OCI-LY1 (cell line): ENCODE measurements around the gene TRIM63.
"Not testable (repeated sequence)": the region's sequence is repeated elsewhere in the genome, so short reads cannot be mapped to it uniquely, and the experiment has no call there.

Source experiments
- H2AFZ ChIP-seq: fragments of 200-600 bp; sonication (generic), shearing (Covaris generic); 2 replicates; pipeline ENCODE4 v1.6.0; 2014; ENCODE audit warnings: antibody characterized with exemption, mild to moderate bottlenecking, low read length
- H3F3A ChIP-seq: fragments of 200-600 bp; sonication (generic), shearing (Covaris generic); 2 replicates; pipeline ENCODE4 v1.6.0; 2014; ENCODE audit warnings: mild to moderate bottlenecking, antibody characterized with exemption, low read length, moderate library complexity; ENCODE audit not compliant: insufficient read depth
- H3K27ac ChIP-seq: fragments of 200-600 bp; sonication (generic); 2 replicates; pipeline ENCODE4 v1.5.1; 2014; ENCODE audit warnings: low read length, mixed run types, mild to moderate bottlenecking, low read depth; ENCODE audit not compliant: poor library complexity, severe bottlenecking
- H3K27me3 ChIP-seq: fragments of 200-600 bp; sonication (generic); 2 replicates; pipeline ENCODE4 v1.6.0; 2014; ENCODE audit warnings: antibody characterized with exemption, mild to moderate bottlenecking, low read length, moderate library complexity; ENCODE audit not compliant: insufficient read depth
- H3K36me3 ChIP-seq: fragments of 200-600 bp; sonication (generic); 2 replicates; pipeline ENCODE4 v1.6.1; 2014; ENCODE audit warnings: mild to moderate bottlenecking, antibody characterized with exemption, low read length, moderate library complexity, mixed read lengths; ENCODE audit not compliant: insufficient read depth
- H3K4me1 ChIP-seq: fragments of 200-600 bp; sonication (generic); 2 replicates; pipeline ENCODE4 v1.5.1; 2014; ENCODE audit warnings: mild to moderate bottlenecking, low read length, moderate library complexity; ENCODE audit not compliant: insufficient read depth, severe bottlenecking
- H3K4me2 ChIP-seq: fragments of 200-600 bp; sonication (generic), shearing (Covaris generic); 2 replicates; pipeline ENCODE4 v1.6.1; 2014; ENCODE audit warnings: low read length
- H3K4me3 ChIP-seq: fragments of 200-600 bp; sonication (generic); 2 replicates; pipeline ENCODE4 v1.5.1; 2014; ENCODE audit warnings: low read length, low read depth, mild to moderate bottlenecking, mixed read lengths; ENCODE audit not compliant: poor library complexity, severe bottlenecking
- H3K79me2 ChIP-seq: fragments of 200-600 bp; shearing (Covaris generic); 2 replicates; pipeline ENCODE4 v1.6.1; 2016; ENCODE audit warnings: mixed run types, low read length, mixed read lengths; ENCODE audit not compliant: insufficient read depth
- H3K9ac ChIP-seq: fragments of 200-600 bp; sonication (generic), shearing (Covaris generic); 2 replicates; pipeline ENCODE4 v1.6.1; 2014; ENCODE audit warnings: mild to moderate bottlenecking, low read length, mixed read lengths
- H3K9me2 ChIP-seq: fragments of 200-600 bp; sonication (generic), shearing (Covaris generic); 2 replicates; pipeline ENCODE4 v1.6.1; 2014; ENCODE audit warnings: low read depth, mild to moderate bottlenecking, low read length, mixed read lengths
- H3K9me3 ChIP-seq: fragments of 200-600 bp; shearing (Covaris generic); 2 replicates; pipeline ENCODE4 v1.6.1; 2014; ENCODE audit warnings: low read length, mixed read lengths
- H4K20me1 ChIP-seq: fragments of 200-600 bp; sonication (generic), shearing (Covaris generic); 2 replicates; pipeline ENCODE4 v1.6.0; 2016; ENCODE audit warnings: mild to moderate bottlenecking, low read length; ENCODE audit not compliant: insufficient read depth
- EZH2 ChIP-seq: fragments of 200-600 bp; sonication (generic), shearing (Covaris generic); IDR thresholded peaks from 2 replicates; pipeline ENCODE4 v1.8.0; 2017; ENCODE audit warnings: borderline replicate concordance, mixed run types, mild to moderate bottlenecking, antibody characterized with exemption, low read length, moderate library complexity, mixed read lengths
- TF ChIP-seq, protein P1 (sequence below): fragments of 200-600 bp; sonication (generic), shearing (Covaris generic); IDR thresholded peaks from 2 replicates; pipeline ENCODE4 v1.5.1; 2017; ENCODE audit warnings: mild to moderate bottlenecking, antibody characterized with exemption, low read length, moderate library complexity, mixed read lengths

Gene TRIM63

DNA sequence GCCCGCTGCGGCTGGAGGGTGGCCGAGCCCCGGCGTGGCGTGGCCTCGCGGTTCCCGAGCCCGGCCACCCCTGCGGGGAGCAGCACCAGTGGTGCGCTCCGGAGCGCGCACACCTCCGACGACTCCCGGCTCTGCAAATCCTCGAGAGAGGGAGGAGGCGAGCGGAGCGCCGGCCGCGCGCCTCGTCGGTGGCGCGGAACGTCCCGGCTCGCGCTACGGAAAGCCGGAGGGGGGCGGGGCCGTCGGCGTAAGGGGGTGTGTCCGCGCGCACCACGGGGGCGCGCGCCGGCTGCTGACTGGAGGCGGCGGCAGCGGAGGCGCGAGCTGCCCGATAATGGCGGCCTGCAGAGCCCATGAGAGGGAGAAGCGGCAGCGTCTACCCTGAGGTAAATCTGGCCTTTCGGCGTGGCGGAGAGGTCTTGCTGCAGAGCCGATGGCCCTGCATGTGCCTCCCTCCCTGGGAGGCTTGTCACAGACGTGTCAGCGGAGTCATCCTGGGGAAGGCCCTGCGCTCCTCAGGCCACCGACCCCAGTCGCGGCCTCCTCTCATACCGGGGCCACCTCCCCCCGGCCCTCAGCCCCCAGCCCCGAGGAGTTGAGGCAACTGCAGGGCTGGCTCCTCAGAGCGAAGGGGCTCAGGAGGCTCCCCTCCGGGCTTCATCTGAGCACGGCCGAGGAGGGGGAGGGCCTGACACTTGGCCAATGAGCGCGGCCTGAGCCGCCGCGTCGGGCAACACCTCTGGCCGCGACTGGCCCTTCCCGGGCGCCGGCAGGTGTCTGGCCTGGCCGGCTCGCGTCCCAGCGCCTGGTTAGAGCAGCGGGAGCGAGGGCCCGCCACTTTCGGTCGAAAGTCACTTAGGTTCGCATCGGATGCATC, 44.3 kb upstream of the TRIM63 start, which contains the start of gene PDIK1L:
TSS of gene PDIK1L (plus strand) at position 295 of the 877 bp plus-strand sequence. CDS start 2,485 bp downstream, outside the sequence.
- TF ChIP-seq, protein P1, sequence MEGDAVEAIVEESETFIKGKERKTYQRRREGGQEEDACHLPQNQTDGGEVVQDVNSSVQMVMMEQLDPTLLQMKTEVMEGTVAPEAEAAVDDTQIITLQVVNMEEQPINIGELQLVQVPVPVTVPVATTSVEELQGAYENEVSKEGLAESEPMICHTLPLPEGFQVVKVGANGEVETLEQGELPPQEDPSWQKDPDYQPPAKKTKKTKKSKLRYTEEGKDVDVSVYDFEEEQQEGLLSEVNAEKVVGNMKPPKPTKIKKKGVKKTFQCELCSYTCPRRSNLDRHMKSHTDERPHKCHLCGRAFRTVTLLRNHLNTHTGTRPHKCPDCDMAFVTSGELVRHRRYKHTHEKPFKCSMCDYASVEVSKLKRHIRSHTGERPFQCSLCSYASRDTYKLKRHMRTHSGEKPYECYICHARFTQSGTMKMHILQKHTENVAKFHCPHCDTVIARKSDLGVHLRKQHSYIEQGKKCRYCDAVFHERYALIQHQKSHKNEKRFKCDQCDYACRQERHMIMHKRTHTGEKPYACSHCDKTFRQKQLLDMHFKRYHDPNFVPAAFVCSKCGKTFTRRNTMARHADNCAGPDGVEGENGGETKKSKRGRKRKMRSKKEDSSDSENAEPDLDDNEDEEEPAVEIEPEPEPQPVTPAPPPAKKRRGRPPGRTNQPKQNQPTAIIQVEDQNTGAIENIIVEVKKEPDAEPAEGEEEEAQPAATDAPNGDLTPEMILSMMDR: no peak
- TF ChIP-seq EZH2: no peak
- Histone ChIP-seq H3F3A (no peaks in the 10 kb centered on the region), H2AFZ (no peak within 1 kb of the TSS), H3K4me2 (peak within 1 kb of the TSS; percentile 90), H4K20me1 (no peaks in the 10 kb centered on the region), H3K36me3 (peaks cover 24% of the 10 kb centered on the region; the same call in 1 of the 2 replicates), H3K79me2 (no peaks in the 10 kb centered on the region), H3K9me3 (no peaks in the 10 kb centered on the region), H3K4me3 (peak within 1 kb of the TSS; percentile 75), H3K9me2 (no peaks in the 10 kb centered on the region), H3K27ac (peak within 1 kb of the TSS; percentile 81), H3K27me3 (peaks cover 3% of the 10 kb centered on the region; the same call in 1 of the 2 replicates), H3K4me1 (peaks cover 35% of the 10 kb centered on the region), H3K9ac (peak within 1 kb of the TSS; percentile 84)

DNA sequence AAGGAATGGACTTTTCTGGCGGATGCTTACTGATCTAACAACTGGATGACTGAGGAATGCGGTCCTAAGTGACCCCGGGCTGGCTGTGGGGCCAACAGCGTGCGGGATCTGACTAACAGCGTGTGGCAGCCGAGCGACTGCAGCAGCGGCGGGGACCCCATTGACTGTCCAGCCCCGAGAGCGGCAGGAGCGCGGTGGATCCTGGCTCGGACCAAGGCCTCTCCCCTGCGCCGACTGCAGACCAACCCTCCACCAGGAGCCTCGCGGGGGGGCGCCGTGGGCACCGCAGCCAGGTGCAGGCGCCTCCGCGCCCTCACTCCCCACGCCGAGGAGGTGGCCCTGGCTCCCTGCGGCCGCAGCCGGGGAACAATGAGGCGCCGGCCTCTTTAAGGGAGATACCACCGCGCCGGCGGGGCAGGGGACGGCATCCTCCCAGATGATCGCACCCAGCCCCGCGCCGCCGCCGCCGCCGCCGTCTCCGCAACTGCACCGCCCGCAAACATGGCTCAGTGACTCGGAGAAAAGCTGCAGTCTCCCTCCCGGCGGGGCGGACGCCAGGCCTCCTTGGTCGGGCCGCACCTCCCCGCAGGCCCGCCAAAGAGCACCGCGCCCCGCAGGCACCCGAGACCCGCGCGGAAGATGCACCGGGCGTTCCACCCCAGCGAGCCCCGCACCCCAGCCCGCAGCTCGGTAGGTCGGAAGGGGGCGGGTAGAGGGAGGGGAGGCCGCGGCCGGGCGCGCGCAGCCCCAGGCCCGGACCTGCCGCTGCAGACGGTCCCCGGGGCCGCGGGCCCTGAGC, 43.5 kb upstream of the TRIM63 start:
- no peak overlapping the region for H2AFZ ChIP-seq
- no peaks in the 10 kb centered on the region for H3K9me3 ChIP-seq
- no peaks in the 10 kb centered on the region for H3K9me2 ChIP-seq
- H3K4me3 ChIP-seq: peak overlapping the region; percentile 75
- no peaks in the 10 kb centered on the region for H4K20me1 ChIP-seq
- H3K27me3 ChIP-seq: peaks cover 3% of the 10 kb centered on the region; the same call in 1 of the 2 replicates
- no peaks in the 10 kb centered on the region for H3K79me2 ChIP-seq
- H3K4me2 ChIP-seq: peak overlapping the region; percentile 83
- no peak overlapping the region for H3K27ac ChIP-seq
- peak overlapping the region; percentile 84 for H3K9ac ChIP-seq
- TF ChIP-seq, protein P1: no peak
- TF ChIP-seq EZH2: no peak
- peaks cover 20% of the 10 kb centered on the region; the same call in 1 of the 2 replicates for H3K36me3 ChIP-seq
- peaks cover 35% of the 10 kb centered on the region for H3K4me1 ChIP-seq
- no peaks in the 10 kb centered on the region for H3F3A ChIP-seq

DNA sequence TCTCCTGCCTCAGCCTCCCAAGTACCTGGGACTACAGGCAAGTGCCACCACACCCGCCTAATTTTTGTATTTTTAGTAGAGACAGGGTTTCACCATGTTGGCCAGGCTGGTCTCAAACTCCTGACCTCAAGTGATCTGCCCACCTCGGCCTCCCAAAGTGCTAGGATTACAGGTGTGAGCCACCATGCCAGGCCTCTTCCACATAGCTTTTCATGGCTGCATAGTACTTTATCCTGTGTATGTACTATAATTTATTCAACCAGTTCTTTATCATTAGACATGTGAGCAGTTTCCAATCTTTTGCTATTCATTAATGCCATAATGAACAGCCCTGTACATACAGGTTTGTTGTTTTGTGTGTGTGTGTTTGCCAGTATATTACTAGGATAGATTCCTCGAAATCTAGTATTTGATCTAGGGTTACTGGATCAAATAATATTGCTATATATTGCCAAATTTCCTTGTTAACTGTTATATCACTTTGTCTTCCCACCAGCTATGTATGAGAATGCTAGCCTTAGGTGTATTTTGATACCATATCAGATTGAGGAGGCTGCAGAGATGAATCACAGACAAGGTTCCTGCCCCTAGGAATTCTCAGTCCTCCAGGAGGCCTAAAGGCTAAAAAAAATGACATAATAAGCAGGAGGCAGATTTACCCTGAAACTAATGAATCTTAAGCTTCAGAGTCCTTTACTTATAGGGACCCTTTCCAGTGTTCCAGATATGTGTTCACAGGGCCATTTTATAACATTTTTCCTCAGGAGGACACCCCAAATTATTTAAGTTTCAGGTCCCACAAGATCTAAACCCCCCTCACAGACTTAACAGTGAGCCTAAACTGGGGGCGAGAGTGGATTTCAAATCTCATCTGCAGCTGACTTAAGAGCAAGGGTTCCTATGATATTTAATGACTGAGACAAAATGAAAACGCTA, 42.1 kb upstream of the TRIM63 start:
- H3K4me1 ChIP-seq: peaks cover 32% of the 10 kb centered on the region
- peaks cover 3% of the 10 kb centered on the region; the same call in 1 of the 2 replicates for H3K27me3 ChIP-seq
- no peak overlapping the region for H3K4me2 ChIP-seq
- no peaks in the 10 kb centered on the region for H3K9me2 ChIP-seq
- H4K20me1 ChIP-seq: no peaks in the 10 kb centered on the region
- no peak overlapping the region for H3K4me3 ChIP-seq
- H3K9ac ChIP-seq: no peak overlapping the region
- peaks cover 9% of the 10 kb centered on the region; the same call in 1 of the 2 replicates for H3K36me3 ChIP-seq
- no peak overlapping the region for H3K27ac ChIP-seq
- H3F3A ChIP-seq: no peaks in the 10 kb centered on the region
- no peaks in the 10 kb centered on the region for H3K79me2 ChIP-seq
- TF ChIP-seq, protein P1: no peak
- TF ChIP-seq EZH2: no peak
- H3K9me3 ChIP-seq: no peaks in the 10 kb centered on the region
- no peak overlapping the region for H2AFZ ChIP-seq

DNA sequence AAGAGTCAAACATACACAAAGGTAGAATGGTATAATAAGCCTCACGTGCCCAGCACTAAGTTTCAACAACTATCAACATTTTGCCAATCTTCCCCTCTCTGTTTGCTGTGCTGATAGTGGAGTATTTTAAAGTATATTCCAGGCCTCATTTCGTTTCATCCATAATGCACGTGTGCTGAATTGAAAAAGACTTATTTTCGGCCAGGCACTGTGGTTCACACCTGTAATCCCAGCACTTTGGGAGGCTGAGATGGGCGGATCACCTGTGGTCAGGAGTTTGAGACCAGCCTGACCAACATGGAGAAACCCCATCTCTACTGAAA, 37.8 kb upstream of the TRIM63 start:
- H3K4me2 ChIP-seq, H3F3A ChIP-seq, H3K4me1 ChIP-seq, H3K79me2 ChIP-seq, H2AFZ ChIP-seq, H3K9ac ChIP-seq, H4K20me1 ChIP-seq, H3K36me3 ChIP-seq, H3K27ac ChIP-seq, H3K9me2 ChIP-seq, H3K9me3 ChIP-seq, H3K4me3 ChIP-seq: not testable (repeated sequence)
- peaks cover 12% of the 10 kb centered on the region; the same call in 1 of the 2 replicates for H3K27me3 ChIP-seq
